ENCODE data around the gene SUSD5.
"Not testable (repeated sequence)": the region's sequence is repeated elsewhere in the genome, so short reads cannot be mapped to it uniquely, and the experiment has no call there.

SUSD5 gene

GRCh38 chr3:33115024-33115768 is 103.4 kb downstream of the SUSD5 start:
- no peak for DNase-seq (ENCODE audit: low read depth in 2 of 2)

GRCh38 chr3:33114622-33115023 is 104.0 kb downstream of the SUSD5 start:
- no peak for DNase-seq (ENCODE audit: low read depth in 2 of 2)

- peak; percentile 75 to 76 for DNase-seq (ENCODE audit: low read depth in 2 of 2)
These were observed 104.6 kb downstream of the SUSD5 start, which contains the start of gene CRTAP for GRCh38 chr3:33113772-33114621. Gene CRTAP (plus strand): TSS chr3:33114014. CDS start chr3:33114078, 64 bp downstream.

GRCh38 chr3:33111581-33111980 is 107.0 kb downstream of the SUSD5 start:
- DNase-seq (ENCODE audit: low read depth in 2 of 2) = no peak

GRCh38 chr3:33106854-33107253 is 111.8 kb downstream of the SUSD5 start:
- DNase-seq (ENCODE audit: low read depth in 2 of 2) = not testable (repeated sequence)

GRCh38 chr3:33105341-33105948 is 113.2 kb downstream of the SUSD5 start:
- DNase-seq (ENCODE audit: low read depth in 2 of 2) = no peak

GRCh38 chr3:33104803-33105202 is 113.8 kb downstream of the SUSD5 start:
- no peak for DNase-seq (ENCODE audit: low read depth in 2 of 2)

- no peak for DNase-seq (ENCODE audit: low read depth in 2 of 2)
These were observed 115.1 kb downstream of the SUSD5 start for GRCh38 chr3:33103480-33103879.

- no peak for DNase-seq (ENCODE audit: low read depth in 2 of 2)
These were observed 115.6 kb downstream of the SUSD5 start for GRCh38 chr3:33103034-33103433.

- DNase-seq (ENCODE audit: low read depth in 2 of 2) = no peak
These were observed 118.4 kb downstream of the SUSD5 start for GRCh38 chr3:33100229-33100628.
